ENCODE results near the gene LDHAL6A. TPM values are rescaled to one million over a fixed set of nuclear protein-coding genes. Genes with fewer than 3 reads are reported as not detected.

LDHAL6A gene
- total RNA-seq, 1 donor from 2014 or later = not detected

DNA sequence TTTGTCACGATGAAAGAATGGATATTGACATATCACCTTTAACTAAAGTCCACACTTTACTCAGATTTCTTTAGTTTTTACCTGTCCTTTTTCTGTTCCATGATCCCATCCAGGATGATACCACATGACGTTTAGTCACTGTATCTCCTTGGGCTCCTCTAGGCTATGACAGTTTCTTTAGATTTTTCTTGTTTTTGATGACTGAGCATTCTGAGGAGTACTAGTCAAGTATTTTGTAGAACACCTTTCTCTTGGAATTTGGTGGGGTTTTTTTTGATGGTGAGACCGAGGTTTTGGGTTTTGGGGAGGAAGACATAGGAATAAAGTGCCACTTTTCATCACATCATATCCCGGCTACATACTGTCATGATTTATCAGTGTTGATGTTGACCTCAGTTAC lies 4.0 kb downstream of the LDHAL6A start:
- intact Hi-C loops (cut with micrococcal nuclease) = no loop called here

DNA sequence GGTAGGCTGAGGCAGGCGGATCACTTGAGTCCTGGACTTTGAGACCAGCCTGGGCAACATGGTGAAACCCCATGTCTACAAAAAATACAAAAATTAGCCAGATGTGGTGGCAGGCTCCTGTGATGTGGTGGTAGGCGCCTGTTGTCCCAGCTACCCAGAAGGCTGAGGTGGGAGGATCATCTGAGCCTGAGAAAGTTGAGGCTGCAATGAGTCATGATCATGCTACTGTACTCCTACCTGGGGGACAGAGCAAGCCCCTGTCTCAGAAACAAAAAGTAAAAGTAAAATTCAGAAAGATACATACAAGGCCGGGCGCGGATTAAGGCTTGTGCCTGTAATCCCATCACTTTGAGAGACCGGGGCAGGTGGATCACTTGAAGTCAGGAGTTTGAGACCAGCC lies 6.3 kb downstream of the LDHAL6A start:
- no peaks in the 10 kb centered on the region for H3K4me1 ChIP-seq
- H3K4me3 ChIP-seq = no peak overlapping the region
- no peaks in the 10 kb centered on the region for H3K27me3 ChIP-seq (ENCODE audit: low read depth)
- intact Hi-C loops (cut with micrococcal nuclease) = no loop called here
- DNase-seq = no peak
- H3K36me3 ChIP-seq = no peaks in the 10 kb centered on the region
- H3K9me3 ChIP-seq (replicated peaks) = no peaks in the 10 kb centered on the region
- H3K27ac ChIP-seq (replicated peaks) = no peak overlapping the region
- TF ChIP-seq, protein P1, sequence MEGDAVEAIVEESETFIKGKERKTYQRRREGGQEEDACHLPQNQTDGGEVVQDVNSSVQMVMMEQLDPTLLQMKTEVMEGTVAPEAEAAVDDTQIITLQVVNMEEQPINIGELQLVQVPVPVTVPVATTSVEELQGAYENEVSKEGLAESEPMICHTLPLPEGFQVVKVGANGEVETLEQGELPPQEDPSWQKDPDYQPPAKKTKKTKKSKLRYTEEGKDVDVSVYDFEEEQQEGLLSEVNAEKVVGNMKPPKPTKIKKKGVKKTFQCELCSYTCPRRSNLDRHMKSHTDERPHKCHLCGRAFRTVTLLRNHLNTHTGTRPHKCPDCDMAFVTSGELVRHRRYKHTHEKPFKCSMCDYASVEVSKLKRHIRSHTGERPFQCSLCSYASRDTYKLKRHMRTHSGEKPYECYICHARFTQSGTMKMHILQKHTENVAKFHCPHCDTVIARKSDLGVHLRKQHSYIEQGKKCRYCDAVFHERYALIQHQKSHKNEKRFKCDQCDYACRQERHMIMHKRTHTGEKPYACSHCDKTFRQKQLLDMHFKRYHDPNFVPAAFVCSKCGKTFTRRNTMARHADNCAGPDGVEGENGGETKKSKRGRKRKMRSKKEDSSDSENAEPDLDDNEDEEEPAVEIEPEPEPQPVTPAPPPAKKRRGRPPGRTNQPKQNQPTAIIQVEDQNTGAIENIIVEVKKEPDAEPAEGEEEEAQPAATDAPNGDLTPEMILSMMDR (IDR thresholded peaks at IDR 0.05; ENCODE audit: borderline replicate concordance) = no peak

More for the DNA sequence above, 4.0 kb downstream of the LDHAL6A start:
- DNase-seq = no peak
- Histone ChIP-seq H3K27ac (replicated peaks) (no peak overlapping the region), H3K36me3 (no peaks in the 10 kb centered on the region), H3K9me3 (replicated peaks) (no peaks in the 10 kb centered on the region), H3K27me3 (ENCODE audit: low read depth) (peaks cover 18% of the 10 kb centered on the region), H3K4me3 (no peak overlapping the region), H3K4me1 (no peaks in the 10 kb centered on the region)
- TF ChIP-seq, protein P1 (IDR thresholded peaks at IDR 0.05; ENCODE audit: borderline replicate concordance) = no peak

DNA sequence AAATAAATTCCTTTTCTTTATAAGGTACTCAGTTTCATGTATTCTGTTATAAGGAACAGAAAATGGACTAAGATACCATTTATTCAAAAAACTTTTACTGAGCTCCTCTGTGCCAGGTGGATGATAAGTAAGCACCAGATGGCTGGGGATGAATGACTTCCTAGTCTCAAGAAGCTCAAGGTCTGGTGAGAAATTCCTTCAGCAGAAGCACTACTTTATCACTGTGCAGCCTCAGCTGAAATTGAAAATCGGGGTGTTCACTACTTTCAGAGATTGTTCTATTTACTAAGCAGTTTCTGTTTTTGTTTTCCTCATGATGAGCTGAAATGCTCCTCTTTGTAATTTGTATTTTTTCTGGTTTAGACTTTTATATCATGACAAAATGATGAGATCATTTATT lies 7.8 kb downstream of the LDHAL6A start:
- no peak overlapping the region for H3K27ac ChIP-seq (replicated peaks)
- H3K4me1 ChIP-seq = no peaks in the 10 kb centered on the region
- no peak for DNase-seq
- H3K9me3 ChIP-seq (replicated peaks) = no peaks in the 10 kb centered on the region
- no peaks in the 10 kb centered on the region for H3K27me3 ChIP-seq (ENCODE audit: low read depth)
- TF ChIP-seq, protein P1 (IDR thresholded peaks at IDR 0.05; ENCODE audit: borderline replicate concordance) = no peak
- no peak overlapping the region for H3K4me3 ChIP-seq
- no peaks in the 10 kb centered on the region for H3K36me3 ChIP-seq
- intact Hi-C loops (cut with micrococcal nuclease) = no loop called here

- H3K9me3 ChIP-seq (replicated peaks) = no peaks in the 10 kb centered on the region
- no peaks in the 10 kb centered on the region for H3K4me1 ChIP-seq
- TF ChIP-seq, protein P1 (IDR thresholded peaks at IDR 0.05; ENCODE audit: borderline replicate concordance) = no peak
- H3K4me3 ChIP-seq = no peak overlapping the region
- no peaks in the 10 kb centered on the region for H3K27me3 ChIP-seq (ENCODE audit: low read depth)
- no peak for DNase-seq
- no peak overlapping the region for H3K27ac ChIP-seq (replicated peaks)
- intact Hi-C loops (cut with micrococcal nuclease) = no loop called here
- H3K36me3 ChIP-seq = peaks cover 4% of the 10 kb centered on the region
These were observed 10.7 kb downstream of the LDHAL6A start for GRCh38 chr11:18466402-18466801.

- H3K9me3 ChIP-seq (replicated peaks) = no peaks in the 10 kb centered on the region
- no peak overlapping the region for H3K27ac ChIP-seq (replicated peaks)
- no peak for DNase-seq
- H3K4me1 ChIP-seq = no peaks in the 10 kb centered on the region
- TF ChIP-seq, protein P1 (IDR thresholded peaks at IDR 0.05; ENCODE audit: borderline replicate concordance) = no peak
- H3K27me3 ChIP-seq (ENCODE audit: low read depth) = no peaks in the 10 kb centered on the region
- H3K4me3 ChIP-seq = no peak overlapping the region
- H3K36me3 ChIP-seq = peaks cover 4% of the 10 kb centered on the region
- intact Hi-C loops (cut with micrococcal nuclease) = no loop called here
These were observed 12.4 kb downstream of the LDHAL6A start for GRCh38 chr11:18468059-18468458.

- no peaks in the 10 kb centered on the region for H3K27me3 ChIP-seq (ENCODE audit: low read depth)
- H3K27ac ChIP-seq (replicated peaks) = no peak overlapping the region
- peaks cover 13% of the 10 kb centered on the region for H3K36me3 ChIP-seq
- TF ChIP-seq, protein P1 (IDR thresholded peaks at IDR 0.05; ENCODE audit: borderline replicate concordance) = no peak
- no peaks in the 10 kb centered on the region for H3K9me3 ChIP-seq (replicated peaks)
- intact Hi-C loops (cut with micrococcal nuclease) = no loop called here
- DNase-seq = no peak
- no peak overlapping the region for H3K4me3 ChIP-seq
- no peaks in the 10 kb centered on the region for H3K4me1 ChIP-seq
These were observed 13.3 kb downstream of the LDHAL6A start for GRCh38 chr11:18468961-18469360.
